GM19395 (cell line): ENCODE measurements around the gene RIN3.

Experiments
- ATAC-seq: cut with Tn5 transposase; IDR thresholded peaks from one replicate; pipeline ENCODE4 v1.9.1; 2021; ENCODE audit warnings: mild to moderate bottlenecking, moderate library complexity; ENCODE audit not compliant: unreplicated experiment

Gene RIN3

GRCh38 chr14:92735344-92735743, 221.8 kb downstream of the RIN3 start:
- no peak for ATAC-seq

GRCh38 chr14:92737206-92737605, 223.6 kb downstream of the RIN3 start:
- no peak for ATAC-seq

DNA sequence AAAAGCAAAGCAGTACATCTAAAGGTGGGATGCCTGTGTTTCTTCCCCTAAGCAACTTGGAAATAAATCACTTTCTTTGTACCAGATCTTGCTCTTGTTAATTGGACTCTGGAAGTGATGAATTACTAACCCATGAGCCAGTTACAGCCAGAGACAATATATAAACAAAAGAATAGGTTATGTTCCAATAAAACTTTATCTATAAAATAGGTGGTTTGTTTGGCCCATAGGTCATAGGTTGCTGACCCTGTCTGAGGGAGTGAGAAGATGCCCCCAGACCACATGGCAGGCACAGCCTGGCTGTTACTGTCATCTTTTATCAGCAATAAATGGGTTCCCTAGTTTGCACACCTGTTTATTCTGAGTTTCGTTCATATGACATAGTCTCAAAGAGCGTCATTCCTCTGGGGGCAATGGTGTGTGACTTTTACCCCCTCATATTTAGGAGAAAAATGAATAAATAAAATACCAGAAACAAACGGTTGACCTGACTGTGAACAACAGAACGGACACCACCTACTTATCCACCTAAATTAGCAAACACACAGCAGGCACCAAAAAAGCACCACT, 224.1 kb downstream of the RIN3 start:
- no peak for ATAC-seq
